ENCODE data around the gene GOT1.

The GOT1 gene

GRCh38 chr10:99394761-99395386 is 35.5 kb downstream of the GOT1 start:
- DNase-seq, result no peak

- peak; percentile 10 for DNase-seq
These were observed 36.2 kb downstream of the GOT1 start for GRCh38 chr10:99394256-99394655.

GRCh38 chr10:99393683-99394082 is 36.7 kb downstream of the GOT1 start:
- no peak for DNase-seq

- no peak for DNase-seq
These were observed 37.4 kb downstream of the GOT1 start for GRCh38 chr10:99393036-99393435.

- DNase-seq, result no peak
These were observed 39.1 kb downstream of the GOT1 start for GRCh38 chr10:99391346-99391745.

- no peak for DNase-seq
These were observed 40.5 kb downstream of the GOT1 start for GRCh38 chr10:99389729-99390480.

GRCh38 chr10:99387541-99387940 is 42.9 kb downstream of the GOT1 start:
- DNase-seq, result no peak

- no peak for DNase-seq
These were observed 43.4 kb downstream of the GOT1 start for GRCh38 chr10:99387071-99387470.

GRCh38 chr10:99382176-99382575 is 48.2 kb downstream of the GOT1 start:
- no peak for DNase-seq

GRCh38 chr10:99375426-99375825 is 55.0 kb downstream of the GOT1 start:
- DNase-seq, result no peak

- DNase-seq, result no peak
These were observed 55.5 kb downstream of the GOT1 start for GRCh38 chr10:99374972-99375371.

GRCh38 chr10:99374526-99374925 is 55.9 kb downstream of the GOT1 start:
- no peak for DNase-seq

GRCh38 chr10:99372546-99373271 is 57.7 kb downstream of the GOT1 start:
- no peak for DNase-seq

GRCh38 chr10:99370993-99371392 is 59.4 kb downstream of the GOT1 start:
- DNase-seq, result no peak

- DNase-seq, result no peak
These were observed 60.9 kb downstream of the GOT1 start for GRCh38 chr10:99369551-99369950.

GRCh38 chr10:99369126-99369525 is 61.3 kb downstream of the GOT1 start:
- DNase-seq, result no peak

- DNase-seq, result no peak
These were observed 61.8 kb downstream of the GOT1 start for GRCh38 chr10:99368646-99369045.

GRCh38 chr10:99366666-99367065 is 63.8 kb downstream of the GOT1 start:
- no peak for DNase-seq

GRCh38 chr10:99365736-99366135 is 64.7 kb downstream of the GOT1 start:
- DNase-seq, result no peak

- DNase-seq, result no peak
These were observed 65.1 kb downstream of the GOT1 start for GRCh38 chr10:99365311-99365710.

- DNase-seq, result no peak
These were observed 66.3 kb downstream of the GOT1 start for GRCh38 chr10:99364125-99364524.

- no peak for DNase-seq
These were observed 69.5 kb downstream of the GOT1 start for GRCh38 chr10:99360934-99361333.

GRCh38 chr10:99358101-99358500 is 72.3 kb downstream of the GOT1 start:
- DNase-seq, result no peak

- DNase-seq, result no peak
These were observed 72.7 kb downstream of the GOT1 start for GRCh38 chr10:99357691-99358090.
